ENCODE data around the gene WDR19.

- no peak for TF ChIP-seq CTCF (IDR thresholded peaks at IDR 0.05)
- TF ChIP-seq ZFX (IDR thresholded peaks at IDR 0.05; ENCODE audit: borderline replicate concordance) = no peak
Observed at GRCh38 chr4:39157520-39157919, 24.8 kb upstream of the WDR19 start.

Measured in 22Rv1 (cell line).